Right atrium auricular region (tissue), 2 donors: ENCODE data around the gene TUBB3. TPM values are rescaled to one million over a fixed set of nuclear protein-coding genes. Genes with fewer than 3 reads are reported as not detected.

Source experiments
- DNase-seq: peaks from one replicate; pipeline ENCODE4 v3.0.0-alpha.2; 2019; ENCODE audit warnings: low spot score
- H3K27ac ChIP-seq, 2 donors: fragments of 200-600 bp; sonication (generic); 1 replicate in 1 of 2; 2 replicates in 1 of 2; pipeline ENCODE4 v1.5.1; 2016 to 2019
- H3K27me3 ChIP-seq, 2 donors: fragments of 200-600 bp; sonication (generic); one replicate each; pipeline versions ENCODE4 v1.5.1 to v1.6.0; 2017 to 2019
- H3K36me3 ChIP-seq: fragments of 200-600 bp; sonication (generic); one replicate; pipeline ENCODE4 v1.5.1; 2016
- H3K4me1 ChIP-seq, 2 donors: fragments of 200-600 bp; sonication (generic); one replicate each; pipeline versions ENCODE4 v1.5.1 to v1.6.0; 2017 to 2019
- H3K4me3 ChIP-seq, 2 donors: fragments of 200-600 bp; sonication (generic); 1 replicate in 1 of 2; 2 replicates in 1 of 2; pipeline ENCODE4 v1.5.1; 2017 to 2019; ENCODE audit warnings: mild to moderate bottlenecking in 1 of 2, moderate library complexity in 1 of 2
- H3K9me3 ChIP-seq, 2 donors: fragments of 200-600 bp; sonication (generic); one replicate each; pipeline ENCODE4 v1.5.1; 2019
- CTCF ChIP-seq, 2 donors: fragments of 200-600 bp; sonication (generic); IDR thresholded peaks; one replicate each; pipeline ENCODE4 v1.5.1; 2019; ENCODE audit warnings: antibody characterized with exemption in 2 of 2
- total RNA-seq, 2 donors: library from RNA; depleted of rRNA; stranded (reverse); fragments of >200 nt; gene quantifications; one replicate each; pipeline ENCODE4 v1.1.0, GENCODE V29; 2016

The TUBB3 gene
- total RNA-seq, 2 donors from 2014 or later, result 2.2 to 6.4 TPM

GRCh38 chr16:89904606-89905510 lies 18.3 kb upstream of the TUBB3 start:
- no peak overlapping the region for H3K27ac ChIP-seq
- no peak for DNase-seq
- no peaks in the 10 kb centered on the region for H3K27me3 ChIP-seq
- peaks cover 75% of the 10 kb centered on the region for H3K36me3 ChIP-seq
- H3K4me1 ChIP-seq, result peaks cover 0 to 3% of the 10 kb centered on the region in 2 donors
- H3K4me3 ChIP-seq, result no peak overlapping the region
- no peaks in the 10 kb centered on the region for H3K9me3 ChIP-seq
- no peak for TF ChIP-seq CTCF (IDR thresholded peaks at IDR 0.05)

- no peak overlapping the region for H3K27ac ChIP-seq
- no peak for DNase-seq
- H3K36me3 ChIP-seq, result peaks cover 72% of the 10 kb centered on the region
- H3K4me1 ChIP-seq, result peaks cover 0 to 11% of the 10 kb centered on the region in 2 donors
- no peak for TF ChIP-seq CTCF (IDR thresholded peaks at IDR 0.05)
- H3K27me3 ChIP-seq, result no peaks in the 10 kb centered on the region
- H3K9me3 ChIP-seq, result no peaks in the 10 kb centered on the region
- no peak overlapping the region for H3K4me3 ChIP-seq
Measured at GRCh38 chr16:89905511-89906139, 17.5 kb upstream of the TUBB3 start.

- Histone ChIP-seq H3K4me3 (no peak overlapping the region), H3K9me3 (no peaks in the 10 kb centered on the region), H3K36me3 (peaks cover 73% of the 10 kb centered on the region), H3K27me3 (no peaks in the 10 kb centered on the region), H3K4me1 (peaks cover 0 to 13% of the 10 kb centered on the region in 2 donors), H3K27ac (no peak overlapping the region)
- no peak for DNase-seq
- no peak for TF ChIP-seq CTCF (IDR thresholded peaks at IDR 0.05)
Measured at GRCh38 chr16:89906140-89907025, 16.8 kb upstream of the TUBB3 start.

GRCh38 chr16:89907055-89907814 lies 15.9 kb upstream of the TUBB3 start:
- H3K27ac ChIP-seq, result no peak overlapping the region
- no peak overlapping the region for H3K4me3 ChIP-seq
- H3K4me1 ChIP-seq, result peaks cover 0 to 13% of the 10 kb centered on the region in 2 donors
- DNase-seq, result no peak
- TF ChIP-seq CTCF (IDR thresholded peaks at IDR 0.05), result no peak
- no peaks in the 10 kb centered on the region for H3K9me3 ChIP-seq
- peaks cover 80% of the 10 kb centered on the region for H3K36me3 ChIP-seq
- no peaks in the 10 kb centered on the region for H3K27me3 ChIP-seq

GRCh38 chr16:89908236-89908635 lies 14.9 kb upstream of the TUBB3 start:
- Histone ChIP-seq H3K9me3 (no peaks in the 10 kb centered on the region), H3K36me3 (peaks cover 74% of the 10 kb centered on the region), H3K4me3 (no peak overlapping the region), H3K27ac (no peak overlapping the region), H3K4me1 (peaks cover 0 to 13% of the 10 kb centered on the region in 2 donors), H3K27me3 (no peaks in the 10 kb centered on the region)
- no peak for DNase-seq
- no peak for TF ChIP-seq CTCF (IDR thresholded peaks at IDR 0.05)
